HUES48 (cell line): Measurements from ENCODE around the gene C1orf105.
A peak's percentile ranks its signal among the peaks of the same experiment; 100 is the strongest.
"Not testable (repeated sequence)": the region's sequence is repeated elsewhere in the genome, so short reads cannot be mapped to it uniquely, and the experiment has no call there.

ENCODE experiments used
- H3K27ac ChIP-seq: one replicate; pipeline ENCODE4 v1.7.0; 2013; ENCODE audit warnings: low read depth, low read length, inconsistent platforms
- H3K27me3 ChIP-seq: 2 replicates; pipeline ENCODE4 v1.6.1; 2013; ENCODE audit warnings: mild to moderate bottlenecking, low read length; ENCODE audit not compliant: control insufficient read depth, insufficient read depth
- H3K36me3 ChIP-seq: 2 replicates; pipeline ENCODE4 v1.6.1; 2013; ENCODE audit warnings: low read length; ENCODE audit not compliant: control insufficient read depth, insufficient read depth
- H3K4me1 ChIP-seq: 2 replicates; pipeline ENCODE4 v1.6.1; 2013; ENCODE audit warnings: mild to moderate bottlenecking, low read length; ENCODE audit not compliant: control insufficient read depth, insufficient read depth
- H3K4me3 ChIP-seq: 2 replicates; pipeline ENCODE4 v1.5.1; 2013; ENCODE audit warnings: mild to moderate bottlenecking, low read depth, low read length
- H3K9ac ChIP-seq: 2 replicates; pipeline ENCODE4 v1.6.1; 2013; ENCODE audit warnings: mild to moderate bottlenecking, low read depth, low read length, moderate library complexity
- H3K9me3 ChIP-seq: 2 replicates; pipeline ENCODE4 v1.6.1; 2013; ENCODE audit warnings: low read length; ENCODE audit not compliant: control insufficient read depth, insufficient read depth

C1orf105 gene

DNA sequence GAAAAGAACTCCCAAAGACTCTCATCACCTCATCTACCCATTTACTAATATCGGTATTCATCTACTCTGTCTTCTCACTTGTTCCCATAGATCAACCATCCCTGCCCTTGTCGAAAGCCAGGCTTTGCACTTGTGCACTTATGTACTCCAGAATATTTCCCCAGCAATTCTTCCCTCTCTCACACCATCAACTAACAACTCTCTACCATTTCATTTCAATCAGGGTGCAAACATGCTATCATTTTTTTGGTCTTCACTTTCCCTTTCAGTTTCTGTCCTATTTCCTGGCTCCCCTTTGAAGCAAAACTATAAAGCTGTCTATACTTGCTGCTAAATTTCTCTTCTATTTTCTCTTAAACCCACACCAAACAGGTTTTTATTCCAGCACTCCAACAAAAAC is 6.7 kb downstream of the C1orf105 start:
- H3K36me3 ChIP-seq = no peaks in the 10 kb centered on the region
- no peak overlapping the region for H3K9ac ChIP-seq
- H3K4me1 ChIP-seq = peaks cover 13% of the 10 kb centered on the region
- H3K4me3 ChIP-seq = no peak overlapping the region
- no peaks in the 10 kb centered on the region for H3K9me3 ChIP-seq
- no peak overlapping the region for H3K27ac ChIP-seq
- no peaks in the 10 kb centered on the region for H3K27me3 ChIP-seq

DNA sequence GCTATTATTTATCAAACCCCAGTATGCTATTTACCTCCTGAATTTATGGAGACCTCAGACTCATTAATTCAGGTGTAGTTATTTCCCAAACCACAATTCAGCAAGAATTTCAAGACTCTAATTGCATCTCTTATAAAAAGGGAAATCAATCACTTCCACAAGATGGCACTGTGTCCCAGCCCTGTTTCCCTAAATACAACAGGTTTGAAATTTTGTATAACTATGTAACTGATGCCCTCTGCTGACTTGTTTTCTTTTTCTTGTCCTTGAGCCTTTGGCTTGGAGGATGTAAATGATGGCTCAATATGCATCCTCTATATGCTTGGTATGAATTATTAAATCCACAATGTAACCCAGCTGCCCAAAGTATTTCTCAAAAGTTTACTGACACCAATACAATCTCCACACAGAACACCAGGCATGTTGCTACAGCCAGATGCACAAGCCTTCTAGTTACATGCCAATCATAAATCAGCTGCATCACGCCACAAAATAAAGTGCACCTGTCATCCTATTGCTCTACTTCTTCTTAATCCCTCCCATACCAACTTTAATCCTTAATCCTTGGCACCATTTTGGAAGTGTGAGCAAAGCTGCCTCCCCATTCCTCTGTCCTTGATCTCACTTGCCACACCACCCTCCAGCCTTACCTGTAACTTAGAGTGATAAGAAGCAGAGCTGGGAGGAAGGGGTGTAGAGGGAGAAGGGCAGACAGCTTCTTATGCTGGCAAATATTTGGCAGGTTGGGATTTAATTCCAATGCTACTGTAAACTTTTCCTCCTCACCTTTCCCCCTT is 9.0 kb downstream of the C1orf105 start:
- Histone ChIP-seq H3K4me1 (peaks cover 13% of the 10 kb centered on the region), H3K36me3 (no peaks in the 10 kb centered on the region), H3K9ac (no peak overlapping the region), H3K4me3 (no peak overlapping the region), H3K9me3 (no peaks in the 10 kb centered on the region), H3K27me3 (no peaks in the 10 kb centered on the region), H3K27ac (no peak overlapping the region)

DNA sequence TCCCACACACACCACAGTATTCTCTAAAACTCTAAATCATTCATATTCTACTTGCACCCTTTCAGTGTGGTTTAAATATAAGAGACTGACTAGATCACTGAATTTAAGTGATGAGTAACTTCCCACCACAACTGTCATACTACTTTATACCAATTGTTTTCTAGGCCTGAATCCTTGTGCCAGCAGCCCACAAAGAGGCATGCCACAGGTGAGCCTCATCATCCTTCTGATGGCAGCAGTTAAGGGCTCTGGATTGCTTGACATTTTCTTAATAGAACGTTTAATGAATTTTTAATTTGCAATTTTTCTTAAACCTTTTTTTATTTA is 9.6 kb downstream of the C1orf105 start:
- no peaks in the 10 kb centered on the region for H3K27me3 ChIP-seq
- no peak overlapping the region for H3K9ac ChIP-seq
- H3K9me3 ChIP-seq = no peaks in the 10 kb centered on the region
- no peak overlapping the region for H3K27ac ChIP-seq
- H3K4me1 ChIP-seq = peaks cover 13% of the 10 kb centered on the region
- H3K4me3 ChIP-seq = no peak overlapping the region
- H3K36me3 ChIP-seq = no peaks in the 10 kb centered on the region

DNA sequence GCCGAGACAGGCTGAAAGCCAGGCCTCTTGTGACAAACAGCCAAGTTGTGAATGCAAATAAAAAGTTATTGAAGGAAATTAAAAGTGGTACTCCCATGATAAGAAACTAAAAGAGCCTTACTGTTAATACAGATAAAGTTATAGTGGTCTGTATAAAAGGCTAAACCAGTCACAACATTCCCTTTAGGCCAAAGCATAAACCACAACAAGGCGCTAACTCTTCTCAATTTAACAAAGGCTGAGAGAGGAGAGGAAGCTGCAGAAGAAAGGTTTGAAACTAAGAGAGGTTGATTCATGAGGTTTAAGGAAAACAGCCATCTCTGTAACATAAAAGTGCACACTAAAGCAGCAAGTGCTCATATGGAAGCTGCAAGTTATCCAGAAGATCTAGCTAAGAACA is 10.7 kb downstream of the C1orf105 start:
- H3K4me1 ChIP-seq = peaks cover 10% of the 10 kb centered on the region
- no peaks in the 10 kb centered on the region for H3K36me3 ChIP-seq
- H3K9ac ChIP-seq = no peak overlapping the region
- H3K9me3 ChIP-seq = no peaks in the 10 kb centered on the region
- no peak overlapping the region for H3K27ac ChIP-seq
- H3K27me3 ChIP-seq = no peaks in the 10 kb centered on the region
- H3K4me3 ChIP-seq = no peak overlapping the region

DNA sequence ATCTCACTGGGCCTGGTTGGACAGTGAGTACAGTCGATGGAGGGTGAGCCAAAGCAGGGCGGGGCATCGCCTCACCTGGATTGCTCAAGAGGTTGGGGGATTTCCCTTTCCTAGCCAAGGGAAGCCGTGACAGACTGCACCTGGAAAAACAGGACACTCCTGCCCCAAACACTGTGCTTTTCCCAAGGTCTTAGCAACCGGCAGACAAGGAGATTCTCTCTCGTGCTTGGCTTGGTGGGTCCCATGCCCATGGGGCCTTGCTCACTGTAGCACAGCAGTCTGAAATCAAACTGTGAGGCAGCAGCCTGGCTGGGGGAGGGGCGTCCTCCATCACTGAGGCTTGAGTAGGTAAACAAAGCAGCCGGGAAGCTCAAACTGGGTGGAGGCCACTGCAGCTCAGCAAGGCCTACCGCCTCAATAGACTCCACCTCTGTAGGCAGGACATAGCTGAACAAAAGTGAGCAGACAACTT is 11.3 kb downstream of the C1orf105 start:
- no peaks in the 10 kb centered on the region for H3K36me3 ChIP-seq
- no peak overlapping the region for H3K27ac ChIP-seq
- H3K9ac ChIP-seq = no peak overlapping the region
- H3K4me3 ChIP-seq = no peak overlapping the region
- H3K4me1 ChIP-seq = 0 out of 2 replicates have a peak, but pooled peaks cover 6% of the 10 kb centered on the region
- H3K9me3 ChIP-seq = no peaks in the 10 kb centered on the region
- no peaks in the 10 kb centered on the region for H3K27me3 ChIP-seq

DNA sequence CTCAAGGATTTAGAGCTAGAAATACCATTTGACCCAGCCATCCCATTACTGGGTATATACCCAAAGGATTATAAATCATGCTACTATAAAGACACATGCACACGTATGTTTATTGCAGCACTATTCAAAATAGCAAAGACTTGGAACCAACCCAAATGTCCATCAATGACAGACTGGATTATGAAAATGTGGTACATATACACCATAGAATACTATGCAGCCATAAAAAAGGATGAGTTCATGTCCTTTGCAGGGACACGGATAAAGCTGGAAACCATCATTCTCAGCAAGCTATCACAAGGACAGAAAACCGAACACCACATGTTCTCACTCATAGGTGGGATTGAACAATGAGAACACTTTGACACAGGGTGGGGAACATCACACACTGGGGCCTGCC is 16.7 kb downstream of the C1orf105 start:
- not testable (repeated sequence) for H3K4me1 ChIP-seq, H3K36me3 ChIP-seq

DNA sequence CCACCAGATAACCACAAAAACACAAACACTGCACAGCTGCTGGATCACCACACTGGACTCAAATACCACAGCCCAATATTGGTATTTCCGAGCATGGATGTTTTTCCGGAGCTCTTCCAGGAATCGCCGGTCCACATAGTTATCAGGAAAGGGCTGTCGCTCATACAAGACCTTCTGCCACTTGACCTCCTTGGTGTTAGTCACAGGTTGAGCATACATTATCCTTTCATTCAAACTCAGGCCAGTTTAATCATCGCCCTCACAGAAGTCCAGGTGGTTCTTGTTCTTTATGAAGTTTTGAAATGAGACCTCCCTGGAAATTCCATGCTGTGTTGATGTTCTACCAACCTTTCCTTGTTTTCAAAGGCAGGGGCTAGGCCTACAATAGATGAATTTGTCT is 21.9 kb downstream of the C1orf105 start:
- no peaks in the 10 kb centered on the region for H3K9me3 ChIP-seq
- no peak overlapping the region for H3K9ac ChIP-seq
- no peaks in the 10 kb centered on the region for H3K27me3 ChIP-seq
- H3K4me3 ChIP-seq = peak overlapping the region; percentile 89; the same call in 1 of the 2 replicates
- no peaks in the 10 kb centered on the region for H3K4me1 ChIP-seq
- no peak overlapping the region for H3K27ac ChIP-seq
- peaks cover 9% of the 10 kb centered on the region for H3K36me3 ChIP-seq

More for the DNA sequence above, 16.7 kb downstream of the C1orf105 start:
- H3K4me3 ChIP-seq, H3K27ac ChIP-seq, H3K27me3 ChIP-seq, H3K9ac ChIP-seq, H3K9me3 ChIP-seq: not testable (repeated sequence)

DNA sequence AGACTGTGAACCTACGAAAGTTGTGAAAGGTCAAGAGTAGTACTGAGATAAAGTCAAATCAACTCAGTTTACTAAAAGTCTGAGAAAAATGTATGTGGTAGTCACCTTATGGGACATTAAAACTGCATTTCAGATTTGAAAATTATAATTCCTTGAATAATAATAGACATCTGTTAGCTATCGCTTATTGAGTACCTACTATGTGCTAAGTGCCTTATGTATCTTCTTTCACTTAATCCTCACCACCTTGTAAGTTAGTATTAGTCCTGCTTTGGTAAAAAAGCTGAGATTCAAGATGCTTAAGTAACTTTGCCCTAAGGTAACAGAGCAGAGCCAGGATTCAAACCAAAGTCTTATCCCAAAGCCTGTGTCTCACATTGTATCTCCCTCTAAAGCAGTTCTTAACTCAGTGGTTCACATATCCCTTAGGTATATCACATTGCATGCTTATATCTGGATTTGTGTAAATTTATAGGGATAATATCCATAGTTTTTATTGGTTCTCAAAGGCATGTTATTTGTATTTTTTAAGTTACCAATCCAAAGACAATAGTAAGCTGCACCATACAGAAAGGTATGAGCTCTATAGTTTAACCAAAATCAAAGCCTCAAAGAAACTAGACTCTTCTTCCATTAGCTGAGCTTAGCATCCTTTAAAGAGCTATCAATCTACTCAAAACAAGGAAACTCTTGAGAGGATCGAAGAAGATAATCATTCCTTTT is 22.5 kb downstream of the C1orf105 start:
- H3K36me3 ChIP-seq = peaks cover 9% of the 10 kb centered on the region
- H3K4me1 ChIP-seq = no peaks in the 10 kb centered on the region
- H3K9me3 ChIP-seq = no peaks in the 10 kb centered on the region
- no peaks in the 10 kb centered on the region for H3K27me3 ChIP-seq
- H3K27ac ChIP-seq = no peak overlapping the region
- H3K4me3 ChIP-seq = peak overlapping the region; percentile 89
- H3K9ac ChIP-seq = peak overlapping the region; percentile 87

DNA sequence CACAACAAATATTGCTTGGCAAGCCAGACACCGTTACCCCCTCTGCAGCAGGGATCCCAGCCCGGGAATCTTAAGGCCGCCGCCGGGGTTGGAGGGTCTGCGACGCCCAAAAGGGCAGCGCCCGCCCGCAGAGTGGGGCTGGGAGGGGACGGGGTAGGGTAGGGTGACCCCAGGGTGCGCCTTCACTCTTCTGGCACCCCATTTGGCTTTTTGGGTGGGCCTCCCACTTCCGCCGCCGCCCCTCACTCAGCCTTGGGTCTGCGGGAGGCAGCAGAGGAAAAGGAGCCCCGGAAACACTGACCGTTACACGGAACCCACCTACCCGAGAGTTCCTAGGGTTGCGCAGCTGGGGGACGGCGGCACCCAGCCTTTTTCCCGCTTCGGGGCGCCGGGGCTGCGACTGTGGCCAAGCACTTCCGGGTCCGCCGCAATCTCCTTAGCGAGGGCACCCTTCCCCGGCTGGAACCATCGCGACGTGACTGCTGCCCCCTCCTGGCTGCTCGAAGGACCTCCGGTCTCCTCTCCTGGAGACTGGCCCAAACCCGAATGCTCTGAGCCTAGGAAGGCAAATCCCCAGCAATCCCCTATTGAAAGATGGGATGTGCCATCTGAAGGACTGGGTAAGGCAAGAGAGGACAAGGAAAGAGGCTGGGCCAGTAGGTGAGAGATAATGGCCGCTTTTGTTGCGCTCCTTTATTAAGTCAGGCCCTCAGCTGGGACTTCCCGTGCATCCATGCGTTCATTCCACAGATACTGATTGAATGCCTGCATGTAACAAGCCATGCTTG is 23.4 kb downstream of the C1orf105 start, which contains the start of gene PIGC:
Gene PIGC (minus strand): TSS at position 404 of the 788 bp plus-strand sequence. CDS start 1,447 bp downstream, outside the sequence.
- H3K27me3 ChIP-seq = no peaks in the 10 kb centered on the region
- peak within 1 kb of the TSS; percentile 66 for H3K27ac ChIP-seq
- H3K4me3 ChIP-seq = peak within 1 kb of the TSS; percentile 89
- no peaks in the 10 kb centered on the region for H3K4me1 ChIP-seq
- peak within 1 kb of the TSS; percentile 87 for H3K9ac ChIP-seq
- no peaks in the 10 kb centered on the region for H3K9me3 ChIP-seq
- peaks cover 9% of the 10 kb centered on the region for H3K36me3 ChIP-seq

DNA sequence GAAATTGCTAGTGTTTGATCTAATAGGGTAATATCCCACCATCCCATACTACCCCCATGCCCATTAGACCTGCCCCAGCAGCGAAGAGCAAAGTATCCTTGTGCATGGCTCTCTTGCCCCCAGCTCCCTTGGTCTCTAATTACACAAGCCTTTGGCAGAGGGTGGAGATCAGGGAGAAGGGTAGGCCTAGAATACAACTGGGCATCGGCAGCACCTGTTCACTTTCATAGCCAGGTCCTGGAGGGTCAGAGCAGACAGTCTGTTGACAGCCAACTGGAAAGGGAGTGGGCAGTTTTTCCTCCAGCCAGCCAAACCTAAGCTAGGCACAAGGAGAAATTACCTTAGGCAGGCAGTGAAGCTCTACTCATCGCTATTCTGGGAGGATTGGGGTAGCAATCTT is 26.1 kb downstream of the C1orf105 start:
- H3K4me1 ChIP-seq = no peaks in the 10 kb centered on the region
- H3K4me3 ChIP-seq = no peak overlapping the region
- H3K9ac ChIP-seq = no peak overlapping the region
- H3K27me3 ChIP-seq = no peaks in the 10 kb centered on the region
- peaks cover 6% of the 10 kb centered on the region for H3K36me3 ChIP-seq
- no peak overlapping the region for H3K27ac ChIP-seq
- H3K9me3 ChIP-seq = no peaks in the 10 kb centered on the region
